Smooth muscle cell (in vitro differentiated cells): ENCODE data around the gene YPEL4. TPM values are rescaled to one million over a fixed set of nuclear protein-coding genes. Genes with fewer than 3 reads are reported as not detected.

Source experiments
- DNase-seq: peaks from one replicate; lab custom pipeline; 2025; ENCODE audit not compliant: unreplicated experiment; lab: John Stamatoyannopoulos, UW
- H2AFZ ChIP-seq: fragments of 200-600 bp; sonication (generic); 2 replicates; pipeline ENCODE4 v1.6.0; 2016; ENCODE audit warnings: antibody characterized with exemption, low read depth, mild to moderate bottlenecking
- H3F3A ChIP-seq: fragments of 200-600 bp; sonication (generic); 2 replicates; pipeline ENCODE4 v1.6.0; 2017; ENCODE audit warnings: antibody characterized with exemption, low read depth
- H3K27ac ChIP-seq: fragments of 200-600 bp; sonication (generic); 2 replicates; pipeline ENCODE4 v1.5.1; 2016; ENCODE audit warnings: low read depth, mild to moderate bottlenecking
- H3K27me3 ChIP-seq: fragments of 200-600 bp; sonication (generic); 2 replicates; pipeline ENCODE4 v1.6.1; 2016; ENCODE audit warnings: low read depth, mild to moderate bottlenecking
- H3K36me3 ChIP-seq: fragments of 200-600 bp; sonication (generic); 2 replicates; pipeline ENCODE4 v1.5.1; 2016; ENCODE audit warnings: low read depth
- H3K4me1 ChIP-seq: fragments of 200-600 bp; sonication (generic); 2 replicates; pipeline ENCODE4 v1.5.1; 2016; ENCODE audit warnings: low read depth
- H3K4me2 ChIP-seq: fragments of 200-600 bp; sonication (generic); 2 replicates; pipeline ENCODE4 v1.6.0; 2016; ENCODE audit warnings: mild to moderate bottlenecking
- H3K4me3 ChIP-seq: fragments of 200-600 bp; sonication (generic); 2 replicates; pipeline ENCODE4 v1.5.1; 2016; ENCODE audit warnings: mild to moderate bottlenecking
- H3K79me2 ChIP-seq: fragments of 200-600 bp; sonication (generic); 2 replicates; pipeline ENCODE4 v1.6.0; 2016; ENCODE audit warnings: low read depth, mild to moderate bottlenecking
- H3K9ac ChIP-seq: fragments of 200-600 bp; sonication (generic); 2 replicates; pipeline ENCODE4 v1.6.0; 2016; ENCODE audit warnings: low read depth
- H3K9me3 ChIP-seq: fragments of 200-600 bp; sonication (generic); replicated peaks from 2 replicates; pipeline ENCODE4 v1.5.1; 2016; ENCODE audit warnings: low read depth
- H4K20me1 ChIP-seq: fragments of 200-600 bp; sonication (generic); 2 replicates; pipeline ENCODE4 v1.6.0; 2016; ENCODE audit warnings: low read depth
- CTCF ChIP-seq: fragments of 200-600 bp; sonication (generic); IDR thresholded peaks from 2 replicates; pipeline ENCODE4 v1.5.1; 2017; ENCODE audit warnings: borderline replicate concordance, mild to moderate bottlenecking, antibody characterized with exemption; ENCODE audit not compliant: insufficient read depth, poor library complexity, severe bottlenecking
- WGBS: methylation state at CpG from one replicate; pipeline ENCODE4 v1.1.7; 2016; ENCODE audit warnings: low lambda C conversion rate; 5-methylcytosine and 5-hydroxymethylcytosine counted together
- polyA plus RNA-seq: library from polyadenylated mRNA; unstranded; fragments of >200 nt; fragmentation: Nextera tagmentation; extraction: Ambion mirVana; gene quantifications from 2 replicates; pipeline ENCODE4 v1.2.1, GENCODE V29; 2016
- total RNA-seq: library from RNA; depleted of rRNA; stranded (reverse); fragments of >200 nt; gene quantifications from 2 replicates; pipeline ENCODE4 v1.2.3, GENCODE V29; 2014

Gene YPEL4
- total and polyA plus RNA-seq, 2 experiments from 2014 or later, result 2.0 to 2.5 TPM

- Histone ChIP-seq H3K4me2 (no peak overlapping the region), H3K9ac (no peak overlapping the region), H3K9me3 (no peaks in the 10 kb centered on the region), H2AFZ (no peak overlapping the region), H3K36me3 (no peaks in the 10 kb centered on the region), H3K4me1 (no peaks in the 10 kb centered on the region), H3K79me2 (no peaks in the 10 kb centered on the region), H3K27ac (no peak overlapping the region), H3F3A (no peaks in the 10 kb centered on the region), H4K20me1 (no peaks in the 10 kb centered on the region), H3K4me3 (no peak overlapping the region), H3K27me3 (no peaks in the 10 kb centered on the region)
- no peak for DNase-seq
- 82% methylated on average over 10 of the region's 10 CpGs for WGBS
- no peak for TF ChIP-seq CTCF
Observed at GRCh38 chr11:57614234-57614772, 35.4 kb downstream of the YPEL4 start.

- no peak overlapping the region for H3K4me3 ChIP-seq
- H3K4me2 ChIP-seq, result no peak overlapping the region
- H3K9ac ChIP-seq, result no peak overlapping the region
- H4K20me1 ChIP-seq, result no peaks in the 10 kb centered on the region
- 90% methylated on average over 4 of the region's 4 CpGs for WGBS
- TF ChIP-seq CTCF, result no peak
- no peaks in the 10 kb centered on the region for H3K27me3 ChIP-seq
- H3K9me3 ChIP-seq, result no peaks in the 10 kb centered on the region
- no peaks in the 10 kb centered on the region for H3K79me2 ChIP-seq
- no peaks in the 10 kb centered on the region for H3K4me1 ChIP-seq
- no peaks in the 10 kb centered on the region for H3K36me3 ChIP-seq
- H3F3A ChIP-seq, result no peaks in the 10 kb centered on the region
- no peak for DNase-seq
- H3K27ac ChIP-seq, result no peak overlapping the region
- H2AFZ ChIP-seq, result no peak overlapping the region
Observed at GRCh38 chr11:57610170-57610569, 39.5 kb downstream of the YPEL4 start.

GRCh38 chr11:57605028-57605420 is 44.7 kb downstream of the YPEL4 start:
- DNase-seq, result no peak
- no peaks in the 10 kb centered on the region for H4K20me1 ChIP-seq
- no peak overlapping the region for H2AFZ ChIP-seq
- no peaks in the 10 kb centered on the region for H3K36me3 ChIP-seq
- no peak overlapping the region for H3K9ac ChIP-seq
- H3K27me3 ChIP-seq, result no peaks in the 10 kb centered on the region
- 97% methylated on average over 5 of the region's 5 CpGs for WGBS
- no peak overlapping the region for H3K4me3 ChIP-seq
- H3K79me2 ChIP-seq, result no peaks in the 10 kb centered on the region
- no peaks in the 10 kb centered on the region for H3F3A ChIP-seq
- no peak overlapping the region for H3K4me2 ChIP-seq
- TF ChIP-seq CTCF, result no peak
- no peaks in the 10 kb centered on the region for H3K9me3 ChIP-seq
- H3K27ac ChIP-seq, result no peak overlapping the region
- H3K4me1 ChIP-seq, result no peaks in the 10 kb centered on the region

GRCh38 chr11:57604296-57605027 is 45.2 kb downstream of the YPEL4 start:
- no peak overlapping the region for H3K4me2 ChIP-seq
- no peak for DNase-seq
- H3F3A ChIP-seq, result no peaks in the 10 kb centered on the region
- H3K4me1 ChIP-seq, result peaks cover under 1% of the 10 kb centered on the region
- no peak overlapping the region for H3K4me3 ChIP-seq
- 79% methylated on average over 8 of the region's 8 CpGs for WGBS
- no peak for TF ChIP-seq CTCF
- no peak overlapping the region for H2AFZ ChIP-seq
- no peaks in the 10 kb centered on the region for H3K9me3 ChIP-seq
- H3K36me3 ChIP-seq, result no peaks in the 10 kb centered on the region
- H3K27me3 ChIP-seq, result no peaks in the 10 kb centered on the region
- no peaks in the 10 kb centered on the region for H3K79me2 ChIP-seq
- no peak overlapping the region for H3K9ac ChIP-seq
- H4K20me1 ChIP-seq, result no peaks in the 10 kb centered on the region
- no peak overlapping the region for H3K27ac ChIP-seq
